AG10803 (cell line): ENCODE measurements around the gene LTBP1.

Source experiments
- DNase-seq: peaks from one replicate; pipeline ENCODE4 v3.0.0; 2010; ENCODE audit warnings: low read depth
- H3K4me3 ChIP-seq: 2 replicates; pipeline ENCODE4 v1.5.1; 2011; ENCODE audit warnings: mild to moderate bottlenecking, low read length, control low read depth
- TF ChIP-seq, protein P1 (sequence below): conservative IDR thresholded peaks from 2 replicates; pipeline ENCODE4 v1.5.1; 2011; ENCODE audit warnings: mild to moderate bottlenecking, low read length, control low read depth, inconsistent platforms

Gene LTBP1

DNA sequence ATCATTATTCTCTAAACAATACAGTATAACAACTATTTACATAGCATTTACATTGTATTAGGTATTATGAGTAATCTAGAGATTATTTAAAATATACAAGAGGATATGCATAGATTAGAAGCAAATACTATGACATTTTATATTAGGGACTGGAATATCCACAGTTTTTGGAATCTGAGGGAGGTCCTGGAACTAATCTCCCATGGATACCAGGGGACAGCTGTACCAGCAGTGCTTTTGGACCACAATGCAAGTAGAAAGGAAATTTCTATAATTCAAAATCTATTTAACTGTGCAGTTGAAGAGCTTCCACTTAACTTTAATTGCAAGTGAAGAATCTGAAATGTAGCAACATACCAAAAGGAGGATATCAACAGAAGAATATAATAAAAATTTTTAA, 120.8 kb downstream of the LTBP1 start:
- no peak for DNase-seq
- no peak overlapping the region for H3K4me3 ChIP-seq
- TF ChIP-seq, protein P1, sequence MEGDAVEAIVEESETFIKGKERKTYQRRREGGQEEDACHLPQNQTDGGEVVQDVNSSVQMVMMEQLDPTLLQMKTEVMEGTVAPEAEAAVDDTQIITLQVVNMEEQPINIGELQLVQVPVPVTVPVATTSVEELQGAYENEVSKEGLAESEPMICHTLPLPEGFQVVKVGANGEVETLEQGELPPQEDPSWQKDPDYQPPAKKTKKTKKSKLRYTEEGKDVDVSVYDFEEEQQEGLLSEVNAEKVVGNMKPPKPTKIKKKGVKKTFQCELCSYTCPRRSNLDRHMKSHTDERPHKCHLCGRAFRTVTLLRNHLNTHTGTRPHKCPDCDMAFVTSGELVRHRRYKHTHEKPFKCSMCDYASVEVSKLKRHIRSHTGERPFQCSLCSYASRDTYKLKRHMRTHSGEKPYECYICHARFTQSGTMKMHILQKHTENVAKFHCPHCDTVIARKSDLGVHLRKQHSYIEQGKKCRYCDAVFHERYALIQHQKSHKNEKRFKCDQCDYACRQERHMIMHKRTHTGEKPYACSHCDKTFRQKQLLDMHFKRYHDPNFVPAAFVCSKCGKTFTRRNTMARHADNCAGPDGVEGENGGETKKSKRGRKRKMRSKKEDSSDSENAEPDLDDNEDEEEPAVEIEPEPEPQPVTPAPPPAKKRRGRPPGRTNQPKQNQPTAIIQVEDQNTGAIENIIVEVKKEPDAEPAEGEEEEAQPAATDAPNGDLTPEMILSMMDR: no peak

DNA sequence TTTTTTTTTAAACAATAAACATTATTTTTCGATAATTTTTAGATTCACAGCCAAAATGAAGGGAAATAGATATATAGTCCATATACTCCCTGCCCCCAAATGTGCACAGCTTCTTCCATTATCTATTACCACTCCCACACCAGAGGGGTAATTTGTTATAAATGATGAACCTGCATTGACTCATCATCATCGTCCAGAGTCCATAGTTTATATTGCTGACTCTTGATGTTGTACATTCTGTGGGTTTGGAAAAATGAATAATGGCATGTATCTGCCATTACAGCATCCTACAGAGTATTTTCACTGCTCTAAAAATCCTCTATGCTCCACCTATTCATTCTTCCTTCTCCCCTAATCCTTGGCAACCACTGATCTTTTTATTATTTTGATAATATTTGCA, 121.5 kb downstream of the LTBP1 start:
- peak; percentile 44 for DNase-seq
- H3K4me3 ChIP-seq: no peak overlapping the region
- TF ChIP-seq, protein P1: no peak

GRCh38 chr2:33069894-33070651, 123.3 kb downstream of the LTBP1 start:
- H3K4me3 ChIP-seq: no peak overlapping the region
- TF ChIP-seq, protein P1: no peak

GRCh38 chr2:33071591-33071990, 124.8 kb downstream of the LTBP1 start:
- TF ChIP-seq, protein P1: no peak
- H3K4me3 ChIP-seq: no peak overlapping the region
- no peak for DNase-seq

More at GRCh38 chr2:33069894-33070651, 123.3 kb downstream of the LTBP1 start:
- DNase-seq: peak; percentile 96

DNA sequence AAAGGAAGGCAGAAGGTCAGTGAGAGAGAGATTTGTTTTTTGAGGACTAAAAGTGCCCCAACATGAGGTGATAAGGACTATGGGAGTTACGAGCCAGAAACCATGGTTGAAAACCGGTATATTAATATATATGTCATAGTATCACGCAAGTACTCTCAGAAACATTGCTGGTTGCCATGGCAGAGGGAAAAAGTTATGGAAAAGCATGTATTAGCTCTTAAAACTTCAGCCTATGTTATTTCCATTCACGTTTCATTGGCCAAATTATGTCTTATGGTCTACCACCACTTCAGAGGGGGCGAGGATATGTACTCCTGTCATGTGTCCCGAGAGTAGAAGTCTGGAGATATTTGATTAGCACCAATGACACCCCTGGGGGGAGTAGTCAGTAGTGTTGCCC, 125.9 kb downstream of the LTBP1 start:
- no peak overlapping the region for H3K4me3 ChIP-seq
- DNase-seq: no peak
- TF ChIP-seq, protein P1: no peak

DNA sequence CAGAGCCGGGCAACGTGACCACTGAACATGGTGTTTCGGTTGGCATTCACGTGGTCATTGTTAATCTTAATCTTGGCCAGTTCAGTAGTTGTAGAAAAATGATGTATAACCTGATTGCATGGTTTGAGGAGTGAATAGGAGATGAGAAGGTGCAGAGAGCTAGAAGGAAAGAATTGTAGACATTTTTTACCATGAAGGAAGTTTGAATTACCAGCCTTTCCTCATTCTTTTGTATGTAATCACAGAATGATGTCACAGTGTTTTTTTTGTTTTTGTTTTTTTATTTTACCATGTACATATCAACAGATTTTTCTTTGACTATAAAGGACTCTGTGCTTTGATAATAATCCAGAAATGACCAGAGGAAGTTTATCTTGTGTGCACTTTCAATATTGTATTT, 126.3 kb downstream of the LTBP1 start:
- TF ChIP-seq, protein P1: no peak
- no peak overlapping the region for H3K4me3 ChIP-seq
- no peak for DNase-seq

GRCh38 chr2:33074197-33074596, 127.4 kb downstream of the LTBP1 start:
- no peak for DNase-seq
- no peak overlapping the region for H3K4me3 ChIP-seq
- TF ChIP-seq, protein P1: no peak
